ENCODE measurements around the gene HRH3.

HRH3 gene

GRCh38 chr20:62174870-62175624 lies 45.0 kb downstream of the HRH3 start:
- DNase-seq (ENCODE audit: low read depth): no peak

- no peak for DNase-seq (ENCODE audit: low read depth)
Observed at GRCh38 chr20:62174021-62174804, 45.9 kb downstream of the HRH3 start.

- DNase-seq (ENCODE audit: low read depth): no peak
Observed at GRCh38 chr20:62172666-62173065, 47.4 kb downstream of the HRH3 start.

DNA sequence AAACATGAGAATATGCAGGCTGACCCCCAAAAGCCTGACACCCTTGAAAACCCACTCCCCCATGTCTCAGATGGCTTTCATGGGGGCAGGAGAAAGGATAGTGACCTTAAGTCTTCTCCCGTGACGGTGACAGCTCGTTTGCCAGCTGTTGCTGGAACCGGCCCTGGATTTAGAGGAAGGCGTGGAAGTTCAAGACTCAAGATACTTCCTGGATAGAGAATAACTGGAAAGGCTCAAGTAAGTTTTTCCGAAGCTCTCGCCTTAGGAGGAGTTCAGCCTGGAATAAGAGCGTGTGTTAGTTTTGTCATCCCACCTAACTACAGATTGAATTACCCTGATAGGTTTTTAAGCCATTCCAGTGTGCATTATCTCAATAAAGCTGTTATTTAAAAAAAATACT lies 48.8 kb downstream of the HRH3 start:
- DNase-seq (ENCODE audit: low read depth): no peak

DNA sequence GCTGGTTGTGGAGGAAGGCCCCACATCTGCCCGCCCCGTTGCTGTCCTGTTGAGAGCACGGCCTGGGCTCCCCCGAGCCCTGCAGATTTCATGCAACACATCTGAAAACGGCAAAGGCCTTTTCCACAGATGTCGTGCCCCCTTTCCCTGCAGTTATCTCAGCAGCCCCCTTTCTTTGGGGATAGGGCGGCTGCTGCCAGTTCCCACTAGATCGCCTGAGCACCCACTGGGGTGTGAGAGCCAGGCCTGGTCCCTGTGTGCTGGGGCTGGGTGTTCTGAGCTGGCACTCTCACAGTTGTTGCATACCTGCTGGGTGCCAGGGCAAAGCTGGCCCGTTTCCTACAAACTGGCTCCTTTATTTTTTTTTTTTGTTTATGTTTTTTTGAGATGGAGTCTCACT lies 49.5 kb downstream of the HRH3 start:
- no peak for DNase-seq (ENCODE audit: low read depth)

DNA sequence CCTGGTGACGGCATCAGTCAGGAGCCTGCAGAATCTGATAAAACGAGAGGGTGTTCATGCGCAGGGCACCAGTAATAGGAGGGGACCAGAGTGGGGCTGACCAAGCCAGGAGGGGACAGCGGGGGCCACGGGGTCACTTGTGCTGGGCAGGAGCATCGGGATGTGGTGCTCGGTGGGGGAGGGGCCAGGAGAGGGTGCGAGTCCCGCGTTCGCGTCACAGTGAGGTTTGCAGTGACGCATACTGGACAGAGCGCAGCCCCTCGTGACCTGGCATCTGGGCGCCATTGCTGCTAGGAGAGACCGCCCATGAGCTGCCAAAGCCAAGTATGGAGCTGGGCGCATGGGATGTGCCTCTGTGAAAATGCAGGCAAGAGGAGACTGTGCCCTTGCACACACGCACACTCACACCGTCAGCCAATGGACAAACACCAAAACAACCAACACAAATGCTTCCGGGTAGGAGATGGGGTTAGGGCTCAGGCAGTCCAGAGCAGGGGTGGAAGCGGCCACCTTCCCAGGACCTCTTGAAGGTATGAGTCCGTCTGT lies 51.1 kb downstream of the HRH3 start:
- no peak for DNase-seq (ENCODE audit: low read depth)

GRCh38 chr20:62168061-62168460 lies 52.0 kb downstream of the HRH3 start:
- DNase-seq (ENCODE audit: low read depth): no peak

DNA sequence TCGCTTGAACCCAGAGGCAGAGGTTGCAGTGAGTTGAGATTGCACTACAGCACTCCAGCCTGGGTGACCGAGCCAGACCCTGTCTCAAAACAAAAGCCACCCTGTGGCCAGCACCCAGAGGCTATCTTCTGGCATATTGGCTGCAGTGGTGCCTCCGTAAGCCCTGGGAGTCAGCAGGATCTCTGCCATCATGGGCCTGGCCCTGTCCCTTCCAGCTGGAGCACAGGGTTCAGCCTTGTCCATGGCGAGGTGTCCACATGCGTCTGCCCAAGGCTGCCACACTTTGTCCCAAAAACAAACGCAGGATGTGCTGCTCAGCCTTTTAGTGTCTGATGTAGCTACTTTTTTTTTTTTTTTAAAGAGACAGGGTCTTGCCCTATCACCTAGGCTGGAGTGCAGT lies 52.6 kb downstream of the HRH3 start:
- DNase-seq (ENCODE audit: low read depth): no peak

- no peak for DNase-seq (ENCODE audit: low read depth)
Observed at GRCh38 chr20:62165762-62166399, 54.2 kb downstream of the HRH3 start.
